GM23338 (cell line): ENCODE data around the gene POLR1E. TPM values are rescaled to one million over a fixed set of nuclear protein-coding genes. Genes with fewer than 3 reads are reported as not detected.

Source experiments
- ATAC-seq: fragments of 200-7000 bp; cut with Tn5 transposase; 3 replicates; pipeline ENCODE4 v1.9.1; 2020
- DNase-seq: peaks from one replicate; pipeline ENCODE4 v3.0.0-alpha.2; 2015; ENCODE audit warnings: low spot score
- H2AFZ ChIP-seq: fragments of 200-600 bp; sonication (generic); 2 replicates; pipeline ENCODE4 v1.8.0; 2016; ENCODE audit warnings: antibody characterized with exemption, mild to moderate bottlenecking, moderate library complexity
- H3F3A ChIP-seq: fragments of 200-600 bp; sonication (generic); replicated peaks from 2 replicates; pipeline ENCODE4 v1.8.0; 2017; ENCODE audit warnings: antibody characterized with exemption, mixed run types, low read depth
- H3K27ac ChIP-seq: fragments of 200-600 bp; sonication (generic); 2 replicates; pipeline ENCODE4 v1.6.1; 2016; ENCODE audit warnings: low read depth
- H3K27me3 ChIP-seq: fragments of 200-600 bp; sonication (generic); 2 replicates; pipeline ENCODE4 v1.8.0; 2016; ENCODE audit warnings: mild to moderate bottlenecking, mixed run types, moderate library complexity; ENCODE audit not compliant: insufficient read depth
- H3K36me3 ChIP-seq: fragments of 200-600 bp; sonication (generic); 2 replicates; pipeline ENCODE4 v1.8.0; 2016; ENCODE audit warnings: mild to moderate bottlenecking; ENCODE audit not compliant: insufficient read depth
- H3K4me1 ChIP-seq: fragments of 200-600 bp; sonication (generic); 2 replicates; pipeline ENCODE4 v1.8.0; 2016; ENCODE audit warnings: mild to moderate bottlenecking, moderate library complexity; ENCODE audit not compliant: insufficient read depth
- H3K4me2 ChIP-seq: fragments of 200-600 bp; sonication (generic); 2 replicates; pipeline ENCODE4 v1.7.1; 2017; ENCODE audit warnings: mixed run types
- H3K4me3 ChIP-seq: fragments of 200-600 bp; sonication (generic); 2 replicates; pipeline ENCODE4 v1.6.1; 2016; ENCODE audit warnings: mixed run types
- H3K79me2 ChIP-seq: fragments of 200-600 bp; sonication (generic); replicated peaks from 2 replicates; pipeline ENCODE4 v1.8.0; 2017; ENCODE audit warnings: mild to moderate bottlenecking; ENCODE audit not compliant: insufficient read depth
- H3K9me2 ChIP-seq: fragments of 200-600 bp; sonication (generic); 2 replicates; pipeline ENCODE4 v1.8.0; 2017; ENCODE audit not compliant: insufficient read depth
- H4K20me1 ChIP-seq: fragments of 200-600 bp; sonication (generic); replicated peaks from 2 replicates; pipeline ENCODE4 v1.8.0; 2017; ENCODE audit warnings: mild to moderate bottlenecking; ENCODE audit not compliant: insufficient read depth
- H3K27ac Mint-ChIP-seq: 2 replicates; pipeline ENCODE4 v1.8.0; 2020; ENCODE audit warnings: inconsistent platforms, mild to moderate bottlenecking, moderate library complexity, mixed read lengths
- H3K27me3 Mint-ChIP-seq: 3 replicates; pipeline ENCODE4 v1.8.0; 2022; ENCODE audit warnings: low read depth, mild to moderate bottlenecking, moderate library complexity, mixed read lengths, inconsistent platforms; ENCODE audit not compliant: insufficient read depth, poor library complexity
- H3K36me3 Mint-ChIP-seq: 3 replicates; pipeline ENCODE4 v1.8.0; 2021; ENCODE audit warnings: low read depth, mild to moderate bottlenecking, inconsistent platforms, moderate library complexity, mixed read lengths
- H3K4me1 Mint-ChIP-seq: 3 replicates; pipeline ENCODE4 v1.8.0; 2020; ENCODE audit warnings: mild to moderate bottlenecking, inconsistent platforms, mixed read lengths
- H3K4me3 Mint-ChIP-seq: 3 replicates; pipeline ENCODE4 v1.8.0; 2021; ENCODE audit warnings: moderate library complexity, mild to moderate bottlenecking, inconsistent platforms, mixed read lengths
- H3K9me3 Mint-ChIP-seq: 3 replicates; pipeline ENCODE4 v1.8.0; 2020; ENCODE audit warnings: moderate library complexity, mild to moderate bottlenecking, inconsistent platforms, mixed read lengths
- EZH2 ChIP-seq: fragments of 200-600 bp; sonication (generic); IDR thresholded peaks from one replicate; pipeline ENCODE4 v1.8.0; 2017; ENCODE audit warnings: antibody characterized with exemption, mild to moderate bottlenecking, low read depth; ENCODE audit not compliant: unreplicated experiment
- EZH2phosphoT487 ChIP-seq: fragments of 200-600 bp; sonication (generic); IDR thresholded peaks from one replicate; pipeline ENCODE4 v1.8.1; 2018; ENCODE audit warnings: antibody characterized with exemption; ENCODE audit not compliant: unreplicated experiment
- JUNB ChIP-seq: IDR thresholded peaks from one replicate; pipeline ENCODE4 v1.6.1; 2016; ENCODE audit warnings: antibody characterized with exemption; ENCODE audit not compliant: unreplicated experiment
- NANOG ChIP-seq: IDR thresholded peaks from 2 replicates; pipeline ENCODE4 v1.6.1; 2016; ENCODE audit warnings: antibody characterized with exemption, borderline replicate concordance
- POLR2AphosphoS5 ChIP-seq: IDR thresholded peaks from 2 replicates; pipeline ENCODE4 v1.6.1; 2016; ENCODE audit warnings: antibody characterized with exemption, low read depth
- STAT1 ChIP-seq: IDR thresholded peaks from one replicate; pipeline ENCODE4 v1.6.1; 2016; ENCODE audit warnings: antibody characterized with exemption; ENCODE audit not compliant: unreplicated experiment
- ZNF114 ChIP-seq: fragments of 250-450 bp; sonication (Bioruptor Pico); IDR thresholded peaks from 2 replicates; pipeline ENCODE4 v1.5.0; 2020; ENCODE audit warnings: mild to moderate bottlenecking, moderate library complexity
- ZNF331 ChIP-seq: fragments of 250-450 bp; sonication (Bioruptor Pico); IDR thresholded peaks from 2 replicates; pipeline ENCODE4 v1.5.0; 2020; ENCODE audit warnings: low read depth, mild to moderate bottlenecking, moderate library complexity
- polyA plus RNA-seq: library from polyadenylated mRNA; unstranded; fragments of >200 nt; fragmentation: Nextera tagmentation; extraction: Ambion mirVana; gene quantifications from 2 replicates; pipeline ENCODE4 v1.2.1, GENCODE V29; 2016
- total RNA-seq: library from RNA; depleted of rRNA; stranded (reverse); fragments of >200 nt; shearing (Covaris generic); gene quantifications from 2 replicates; pipeline ENCODE4 v1.2.3, GENCODE V29; 2014
- TF ChIP-seq, protein P1 (sequence below), 2 experiments: fragments of 200-600 bp in 1 of 2; sonication (generic) in 1 of 2; conservative IDR thresholded peaks; 2 replicates each; pipeline versions ENCODE4 v1.5.1 to v1.6.1; 2016 to 2017; ENCODE audit warnings: antibody characterized with exemption in 2 of 2, low read depth in 2 of 2, mild to moderate bottlenecking in 2 of 2, moderate library complexity in 1 of 2
- TF ChIP-seq, protein P2 (sequence below): IDR thresholded peaks from one replicate; pipeline ENCODE4 v1.6.1; 2018; ENCODE audit warnings: antibody characterized with exemption; ENCODE audit not compliant: unreplicated experiment
- TF ChIP-seq, protein P3 (sequence below): fragments of 250-450 bp; sonication (Bioruptor Pico); IDR thresholded peaks from 2 replicates; pipeline ENCODE4 v1.5.0; 2020; ENCODE audit warnings: mild to moderate bottlenecking, moderate library complexity
- TF ChIP-seq, protein P4 (sequence below): IDR thresholded peaks from 2 replicates; pipeline ENCODE4 v1.6.1; 2016; ENCODE audit warnings: antibody characterized with exemption

The POLR1E gene
- total and polyA plus RNA-seq, 2 experiments from 2014 or later = 19.2 to 45.5 TPM

DNA sequence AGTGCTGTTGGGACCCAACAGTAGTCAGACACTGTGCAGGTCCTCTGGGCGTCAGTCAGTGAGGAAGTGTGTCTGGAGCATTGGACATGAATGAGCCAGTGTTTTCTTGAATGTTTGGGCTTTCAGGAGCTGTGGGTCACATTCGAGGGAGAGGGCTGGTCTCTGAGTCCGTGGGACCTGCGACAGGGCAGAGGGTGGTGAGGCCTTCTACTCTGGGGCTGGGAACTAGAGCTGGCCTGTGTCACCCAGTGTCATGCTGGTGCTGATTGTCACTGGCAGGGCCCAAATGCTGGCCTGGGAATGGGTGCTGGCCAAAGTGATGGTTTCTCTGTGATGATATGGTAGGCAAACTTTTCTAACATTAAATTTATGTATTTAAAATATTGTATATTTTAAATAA is 10.3 kb downstream of the POLR1E start:
- Histone ChIP-seq H3K4me3 (no peak overlapping the region), H3K27me3 (no peaks in the 10 kb centered on the region), H3K4me2 (no peak overlapping the region), H3K4me1 (no peaks in the 10 kb centered on the region), H3K27ac (no peak overlapping the region), H3K9me2 (no peaks in the 10 kb centered on the region), H2AFZ (no peak overlapping the region), H4K20me1 (peaks cover 26% of the 10 kb centered on the region), H3F3A (no peaks in the 10 kb centered on the region), H3K36me3 (peaks cover 53% of the 10 kb centered on the region), H3K79me2 (0 out of 2 replicates have a peak, but pooled peaks cover 3% of the 10 kb centered on the region)
- DNase-seq (no peak), ATAC-seq (no peak)
- Mint-ChIP-seq H3K27me3 (no peaks in the 10 kb centered on the region), H3K4me1 (no peaks in the 10 kb centered on the region), H3K27ac (no peak overlapping the region), H3K4me3 (no peak overlapping the region), H3K9me3 (no peaks in the 10 kb centered on the region), H3K36me3 (peaks cover 79% of the 10 kb centered on the region)
- TF ChIP-seq EZH2phosphoT487 (no peak), POLR2AphosphoS5 (no peak), ZNF114 (CRISPR knock-in tag) (no peak), NANOG (no peak), ZNF331 (CRISPR knock-in tag) (no peak), JUNB (no peak), EZH2 (no peak), STAT1 (no peak)
- TF ChIP-seq, protein P1, sequence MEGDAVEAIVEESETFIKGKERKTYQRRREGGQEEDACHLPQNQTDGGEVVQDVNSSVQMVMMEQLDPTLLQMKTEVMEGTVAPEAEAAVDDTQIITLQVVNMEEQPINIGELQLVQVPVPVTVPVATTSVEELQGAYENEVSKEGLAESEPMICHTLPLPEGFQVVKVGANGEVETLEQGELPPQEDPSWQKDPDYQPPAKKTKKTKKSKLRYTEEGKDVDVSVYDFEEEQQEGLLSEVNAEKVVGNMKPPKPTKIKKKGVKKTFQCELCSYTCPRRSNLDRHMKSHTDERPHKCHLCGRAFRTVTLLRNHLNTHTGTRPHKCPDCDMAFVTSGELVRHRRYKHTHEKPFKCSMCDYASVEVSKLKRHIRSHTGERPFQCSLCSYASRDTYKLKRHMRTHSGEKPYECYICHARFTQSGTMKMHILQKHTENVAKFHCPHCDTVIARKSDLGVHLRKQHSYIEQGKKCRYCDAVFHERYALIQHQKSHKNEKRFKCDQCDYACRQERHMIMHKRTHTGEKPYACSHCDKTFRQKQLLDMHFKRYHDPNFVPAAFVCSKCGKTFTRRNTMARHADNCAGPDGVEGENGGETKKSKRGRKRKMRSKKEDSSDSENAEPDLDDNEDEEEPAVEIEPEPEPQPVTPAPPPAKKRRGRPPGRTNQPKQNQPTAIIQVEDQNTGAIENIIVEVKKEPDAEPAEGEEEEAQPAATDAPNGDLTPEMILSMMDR (conservative IDR thresholded peaks at IDR 0.05; ENCODE audit: low read depth in 2 of 2) = no peak
- TF ChIP-seq, protein P2, sequence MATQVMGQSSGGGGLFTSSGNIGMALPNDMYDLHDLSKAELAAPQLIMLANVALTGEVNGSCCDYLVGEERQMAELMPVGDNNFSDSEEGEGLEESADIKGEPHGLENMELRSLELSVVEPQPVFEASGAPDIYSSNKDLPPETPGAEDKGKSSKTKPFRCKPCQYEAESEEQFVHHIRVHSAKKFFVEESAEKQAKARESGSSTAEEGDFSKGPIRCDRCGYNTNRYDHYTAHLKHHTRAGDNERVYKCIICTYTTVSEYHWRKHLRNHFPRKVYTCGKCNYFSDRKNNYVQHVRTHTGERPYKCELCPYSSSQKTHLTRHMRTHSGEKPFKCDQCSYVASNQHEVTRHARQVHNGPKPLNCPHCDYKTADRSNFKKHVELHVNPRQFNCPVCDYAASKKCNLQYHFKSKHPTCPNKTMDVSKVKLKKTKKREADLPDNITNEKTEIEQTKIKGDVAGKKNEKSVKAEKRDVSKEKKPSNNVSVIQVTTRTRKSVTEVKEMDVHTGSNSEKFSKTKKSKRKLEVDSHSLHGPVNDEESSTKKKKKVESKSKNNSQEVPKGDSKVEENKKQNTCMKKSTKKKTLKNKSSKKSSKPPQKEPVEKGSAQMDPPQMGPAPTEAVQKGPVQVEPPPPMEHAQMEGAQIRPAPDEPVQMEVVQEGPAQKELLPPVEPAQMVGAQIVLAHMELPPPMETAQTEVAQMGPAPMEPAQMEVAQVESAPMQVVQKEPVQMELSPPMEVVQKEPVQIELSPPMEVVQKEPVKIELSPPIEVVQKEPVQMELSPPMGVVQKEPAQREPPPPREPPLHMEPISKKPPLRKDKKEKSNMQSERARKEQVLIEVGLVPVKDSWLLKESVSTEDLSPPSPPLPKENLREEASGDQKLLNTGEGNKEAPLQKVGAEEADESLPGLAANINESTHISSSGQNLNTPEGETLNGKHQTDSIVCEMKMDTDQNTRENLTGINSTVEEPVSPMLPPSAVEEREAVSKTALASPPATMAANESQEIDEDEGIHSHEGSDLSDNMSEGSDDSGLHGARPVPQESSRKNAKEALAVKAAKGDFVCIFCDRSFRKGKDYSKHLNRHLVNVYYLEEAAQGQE = no peak
- TF ChIP-seq, protein P3, sequence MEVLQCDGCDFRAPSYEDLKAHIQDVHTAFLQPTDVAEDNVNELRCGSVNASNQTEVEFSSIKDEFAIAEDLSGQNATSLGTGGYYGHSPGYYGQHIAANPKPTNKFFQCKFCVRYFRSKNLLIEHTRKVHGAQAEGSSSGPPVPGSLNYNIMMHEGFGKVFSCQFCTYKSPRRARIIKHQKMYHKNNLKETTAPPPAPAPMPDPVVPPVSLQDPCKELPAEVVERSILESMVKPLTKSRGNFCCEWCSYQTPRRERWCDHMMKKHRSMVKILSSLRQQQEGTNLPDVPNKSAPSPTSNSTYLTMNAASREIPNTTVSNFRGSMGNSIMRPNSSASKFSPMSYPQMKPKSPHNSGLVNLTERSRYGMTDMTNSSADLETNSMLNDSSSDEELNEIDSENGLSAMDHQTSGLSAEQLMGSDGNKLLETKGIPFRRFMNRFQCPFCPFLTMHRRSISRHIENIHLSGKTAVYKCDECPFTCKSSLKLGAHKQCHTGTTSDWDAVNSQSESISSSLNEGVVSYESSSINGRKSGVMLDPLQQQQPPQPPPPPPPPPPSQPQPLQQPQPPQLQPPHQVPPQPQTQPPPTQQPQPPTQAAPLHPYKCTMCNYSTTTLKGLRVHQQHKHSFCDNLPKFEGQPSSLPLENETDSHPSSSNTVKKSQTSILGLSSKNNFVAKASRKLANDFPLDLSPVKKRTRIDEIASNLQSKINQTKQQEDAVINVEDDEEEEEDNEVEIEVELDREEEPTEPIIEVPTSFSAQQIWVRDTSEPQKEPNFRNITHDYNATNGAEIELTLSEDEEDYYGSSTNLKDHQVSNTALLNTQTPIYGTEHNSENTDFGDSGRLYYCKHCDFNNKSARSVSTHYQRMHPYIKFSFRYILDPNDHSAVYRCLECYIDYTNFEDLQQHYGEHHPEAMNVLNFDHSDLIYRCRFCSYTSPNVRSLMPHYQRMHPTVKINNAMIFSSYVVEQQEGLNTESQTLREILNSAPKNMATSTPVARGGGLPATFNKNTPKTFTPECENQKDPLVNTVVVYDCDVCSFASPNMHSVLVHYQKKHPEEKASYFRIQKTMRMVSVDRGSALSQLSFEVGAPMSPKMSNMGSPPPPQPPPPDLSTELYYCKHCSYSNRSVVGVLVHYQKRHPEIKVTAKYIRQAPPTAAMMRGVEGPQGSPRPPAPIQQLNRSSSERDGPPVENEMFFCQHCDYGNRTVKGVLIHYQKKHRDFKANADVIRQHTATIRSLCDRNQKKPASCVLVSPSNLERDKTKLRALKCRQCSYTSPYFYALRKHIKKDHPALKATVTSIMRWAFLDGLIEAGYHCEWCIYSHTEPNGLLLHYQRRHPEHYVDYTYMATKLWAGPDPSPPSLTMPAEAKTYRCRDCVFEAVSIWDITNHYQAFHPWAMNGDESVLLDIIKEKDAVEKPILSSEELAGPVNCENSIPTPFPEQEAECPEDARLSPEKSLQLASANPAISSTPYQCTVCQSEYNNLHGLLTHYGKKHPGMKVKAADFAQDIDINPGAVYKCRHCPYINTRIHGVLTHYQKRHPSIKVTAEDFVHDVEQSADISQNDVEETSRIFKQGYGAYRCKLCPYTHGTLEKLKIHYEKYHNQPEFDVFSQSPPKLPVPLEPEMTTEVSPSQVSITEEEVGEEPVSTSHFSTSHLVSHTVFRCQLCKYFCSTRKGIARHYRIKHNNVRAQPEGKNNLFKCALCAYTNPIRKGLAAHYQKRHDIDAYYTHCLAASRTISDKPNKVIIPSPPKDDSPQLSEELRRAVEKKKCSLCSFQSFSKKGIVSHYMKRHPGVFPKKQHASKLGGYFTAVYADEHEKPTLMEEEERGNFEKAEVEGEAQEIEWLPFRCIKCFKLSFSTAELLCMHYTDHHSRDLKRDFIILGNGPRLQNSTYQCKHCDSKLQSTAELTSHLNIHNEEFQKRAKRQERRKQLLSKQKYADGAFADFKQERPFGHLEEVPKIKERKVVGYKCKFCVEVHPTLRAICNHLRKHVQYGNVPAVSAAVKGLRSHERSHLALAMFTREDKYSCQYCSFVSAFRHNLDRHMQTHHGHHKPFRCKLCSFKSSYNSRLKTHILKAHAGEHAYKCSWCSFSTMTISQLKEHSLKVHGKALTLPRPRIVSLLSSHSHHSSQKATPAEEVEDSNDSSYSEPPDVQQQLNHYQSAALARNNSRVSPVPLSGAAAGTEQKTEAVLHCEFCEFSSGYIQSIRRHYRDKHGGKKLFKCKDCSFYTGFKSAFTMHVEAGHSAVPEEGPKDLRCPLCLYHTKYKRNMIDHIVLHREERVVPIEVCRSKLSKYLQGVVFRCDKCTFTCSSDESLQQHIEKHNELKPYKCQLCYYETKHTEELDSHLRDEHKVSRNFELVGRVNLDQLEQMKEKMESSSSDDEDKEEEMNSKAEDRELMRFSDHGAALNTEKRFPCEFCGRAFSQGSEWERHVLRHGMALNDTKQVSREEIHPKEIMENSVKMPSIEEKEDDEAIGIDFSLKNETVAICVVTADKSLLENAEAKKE (CRISPR knock-in tag) = no peak
- TF ChIP-seq, protein P4, sequence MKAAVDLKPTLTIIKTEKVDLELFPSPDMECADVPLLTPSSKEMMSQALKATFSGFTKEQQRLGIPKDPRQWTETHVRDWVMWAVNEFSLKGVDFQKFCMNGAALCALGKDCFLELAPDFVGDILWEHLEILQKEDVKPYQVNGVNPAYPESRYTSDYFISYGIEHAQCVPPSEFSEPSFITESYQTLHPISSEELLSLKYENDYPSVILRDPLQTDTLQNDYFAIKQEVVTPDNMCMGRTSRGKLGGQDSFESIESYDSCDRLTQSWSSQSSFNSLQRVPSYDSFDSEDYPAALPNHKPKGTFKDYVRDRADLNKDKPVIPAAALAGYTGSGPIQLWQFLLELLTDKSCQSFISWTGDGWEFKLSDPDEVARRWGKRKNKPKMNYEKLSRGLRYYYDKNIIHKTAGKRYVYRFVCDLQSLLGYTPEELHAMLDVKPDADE = no peak
